ENCODE data around the gene CDK9.
"Not testable (repeated sequence)": the region's sequence is repeated elsewhere in the genome, so short reads cannot be mapped to it uniquely, and the experiment has no call there.

CDK9 gene

DNA sequence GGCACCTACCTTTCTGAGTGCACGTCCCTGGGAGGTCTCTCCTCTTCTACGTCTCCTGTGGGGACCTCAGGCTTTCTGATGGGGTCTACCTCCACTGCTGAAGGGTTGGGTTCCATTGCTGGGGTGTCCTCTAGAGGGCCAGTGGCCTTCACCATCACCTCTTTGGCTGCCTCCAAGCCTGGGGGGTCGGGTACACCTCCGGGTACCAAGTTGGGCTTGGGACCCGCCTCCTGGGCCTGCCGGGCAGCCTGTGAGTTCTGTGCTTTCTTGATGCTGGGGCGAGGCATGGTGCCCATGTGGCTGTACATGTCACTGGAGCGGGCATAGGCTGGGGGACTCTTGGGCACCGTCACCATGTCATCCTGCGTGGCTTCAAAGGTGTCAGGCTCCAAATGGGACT is 11.9 kb upstream of the CDK9 start:
- Histone ChIP-seq H3K9ac (ENCODE audit: low read length) (no peak overlapping the region), H3K4me3 (ENCODE audit: low read depth in 1 of 2, low read length in 2 of 2) (no peak overlapping the region), H3K27ac (ENCODE audit: low read depth, low read length) (no peak overlapping the region), H3K4me1 (ENCODE audit: insufficient read depth, low read length) (peaks cover 9% of the 10 kb centered on the region), H3K36me3 (ENCODE audit: insufficient read depth, low read length) (no peaks in the 10 kb centered on the region), H3K9me3 (ENCODE audit: low read length) (no peaks in the 10 kb centered on the region), H3K27me3 (ENCODE audit: control insufficient read depth in 1 of 2, insufficient read depth in 2 of 2, low read length in 2 of 2) (no peaks in the 10 kb centered on the region)

DNA sequence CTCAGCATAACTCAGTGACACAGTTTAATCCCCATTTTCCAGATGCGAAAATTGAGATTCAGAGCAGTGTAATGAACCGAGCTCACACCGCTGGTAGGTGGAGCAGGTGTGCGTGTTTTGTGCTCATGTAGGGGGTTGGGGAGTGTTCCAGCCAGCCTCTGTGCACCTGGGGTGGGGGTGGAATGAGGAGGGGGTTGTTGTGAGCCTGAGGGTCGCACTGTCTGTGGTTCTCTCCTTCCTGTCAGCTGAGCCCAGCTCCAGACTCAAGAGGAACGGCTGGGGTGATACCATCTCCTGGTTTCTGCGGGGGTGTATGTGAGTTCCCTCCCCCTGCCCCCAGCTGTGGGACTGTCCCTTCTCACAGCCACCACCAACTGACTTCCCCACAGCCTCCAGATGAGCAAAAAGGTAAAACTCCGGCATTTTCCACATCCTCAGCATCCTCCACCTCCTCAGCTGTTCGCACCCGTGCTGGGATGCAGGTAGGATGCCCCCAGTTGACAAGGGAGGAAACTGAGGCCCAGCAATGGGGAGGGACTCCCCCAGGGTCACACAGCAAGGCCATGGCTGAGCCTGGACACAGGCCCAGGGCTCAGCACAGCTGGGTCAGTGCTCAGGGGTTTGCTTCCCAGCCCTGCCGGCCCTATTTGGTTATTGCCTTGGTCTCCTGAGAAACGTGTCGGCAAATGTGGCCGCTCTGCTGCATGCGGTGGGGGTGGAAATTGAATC is 9.5 kb upstream of the CDK9 start:
- Histone ChIP-seq H3K9ac (ENCODE audit: low read length) (no peak overlapping the region), H3K27me3 (ENCODE audit: control insufficient read depth in 1 of 2, insufficient read depth in 2 of 2, low read length in 2 of 2) (no peaks in the 10 kb centered on the region), H3K9me3 (ENCODE audit: low read length) (no peaks in the 10 kb centered on the region), H3K4me1 (ENCODE audit: insufficient read depth, low read length) (no peaks in the 10 kb centered on the region), H3K27ac (ENCODE audit: low read depth, low read length) (no peak overlapping the region), H3K36me3 (ENCODE audit: insufficient read depth, low read length) (no peaks in the 10 kb centered on the region), H3K4me3 (ENCODE audit: low read depth in 1 of 2, low read length in 2 of 2) (no peak overlapping the region)

GRCh38 chr9:127776924-127777289 is 8.9 kb upstream of the CDK9 start:
- Histone ChIP-seq H3K9ac (ENCODE audit: low read length) (no peak overlapping the region), H3K4me1 (ENCODE audit: insufficient read depth, low read length) (no peaks in the 10 kb centered on the region), H3K4me3 (ENCODE audit: low read depth in 1 of 2, low read length in 2 of 2) (no peak overlapping the region), H3K9me3 (ENCODE audit: low read length) (no peaks in the 10 kb centered on the region), H3K27ac (ENCODE audit: low read depth, low read length) (no peak overlapping the region), H3K27me3 (ENCODE audit: control insufficient read depth in 1 of 2, insufficient read depth in 2 of 2, low read length in 2 of 2) (no peaks in the 10 kb centered on the region), H3K36me3 (ENCODE audit: insufficient read depth, low read length) (no peaks in the 10 kb centered on the region)

- Histone ChIP-seq H3K4me3 (ENCODE audit: low read depth in 1 of 2, low read length in 2 of 2) (no peak overlapping the region), H3K9me3 (ENCODE audit: low read length) (no peaks in the 10 kb centered on the region), H3K27ac (ENCODE audit: low read depth, low read length) (no peak overlapping the region)
Observed at GRCh38 chr9:127777368-127777980, 8.4 kb upstream of the CDK9 start.

DNA sequence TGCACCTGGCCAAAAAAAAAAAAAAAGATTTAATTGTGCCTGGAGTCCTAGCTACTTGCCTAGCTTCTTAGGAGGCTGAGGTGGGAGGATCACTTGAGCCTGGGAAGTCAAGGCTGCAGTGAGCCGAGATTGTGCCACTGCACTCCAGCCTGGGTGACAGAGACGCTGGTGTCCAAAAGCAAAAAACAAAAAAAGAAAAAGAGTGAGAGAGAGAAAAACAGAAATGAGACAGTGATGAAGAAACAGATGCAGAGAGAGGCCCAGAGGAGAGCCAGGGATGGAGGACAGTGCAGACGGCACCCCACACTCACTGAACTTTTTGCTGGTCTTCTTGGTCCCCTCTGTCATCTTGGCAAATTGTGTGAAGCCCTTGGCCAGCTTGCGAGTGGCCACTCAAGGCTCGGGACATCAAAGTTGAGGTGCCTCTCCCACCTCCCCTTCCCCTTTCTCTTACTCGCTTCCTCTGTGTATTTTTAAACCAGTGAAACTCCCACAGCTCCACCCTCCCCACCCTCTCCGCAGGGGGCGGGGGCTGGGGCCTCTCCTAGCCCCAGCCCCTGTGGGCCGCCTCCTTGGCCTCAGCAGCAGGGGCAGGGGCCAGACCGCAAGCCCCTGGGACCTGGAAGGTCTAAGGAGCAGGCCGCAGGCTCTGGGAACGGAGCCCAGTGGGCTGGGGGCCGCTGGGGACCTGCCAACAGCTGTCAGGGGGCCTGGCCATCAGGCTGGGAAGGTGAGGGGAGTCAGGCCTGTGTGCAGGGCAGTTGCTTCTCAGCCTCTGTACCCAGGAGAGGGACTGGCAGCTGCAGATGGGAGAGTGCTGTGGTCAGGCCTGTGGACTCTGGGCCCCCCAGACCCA is 7.3 kb upstream of the CDK9 start, which contains the start of gene SH2D3C:
Gene SH2D3C (minus strand): TSS at position 387 of the 856 bp plus-strand sequence. CDS start 39 bp downstream, at position 348.
- no peak within 1 kb of the TSS for H3K27ac ChIP-seq (ENCODE audit: low read depth, low read length)
- no peak within 1 kb of the TSS for H3K4me3 ChIP-seq (ENCODE audit: low read depth in 1 of 2, low read length in 2 of 2)
- H3K36me3 ChIP-seq (ENCODE audit: insufficient read depth, low read length): no peaks in the 10 kb centered on the region
- H3K9me3 ChIP-seq (ENCODE audit: low read length): no peaks in the 10 kb centered on the region
- H3K4me1 ChIP-seq (ENCODE audit: insufficient read depth, low read length): no peaks in the 10 kb centered on the region
- no peak within 1 kb of the TSS for H3K9ac ChIP-seq (ENCODE audit: low read length)
- H3K27me3 ChIP-seq (ENCODE audit: control insufficient read depth in 1 of 2, insufficient read depth in 2 of 2, low read length in 2 of 2): no peaks in the 10 kb centered on the region

More at GRCh38 chr9:127777368-127777980, 8.4 kb upstream of the CDK9 start:
- Histone ChIP-seq H3K36me3 (ENCODE audit: insufficient read depth, low read length) (no peaks in the 10 kb centered on the region), H3K4me1 (ENCODE audit: insufficient read depth, low read length) (no peaks in the 10 kb centered on the region), H3K9ac (ENCODE audit: low read length) (no peak overlapping the region), H3K27me3 (ENCODE audit: control insufficient read depth in 1 of 2, insufficient read depth in 2 of 2, low read length in 2 of 2) (no peaks in the 10 kb centered on the region)

DNA sequence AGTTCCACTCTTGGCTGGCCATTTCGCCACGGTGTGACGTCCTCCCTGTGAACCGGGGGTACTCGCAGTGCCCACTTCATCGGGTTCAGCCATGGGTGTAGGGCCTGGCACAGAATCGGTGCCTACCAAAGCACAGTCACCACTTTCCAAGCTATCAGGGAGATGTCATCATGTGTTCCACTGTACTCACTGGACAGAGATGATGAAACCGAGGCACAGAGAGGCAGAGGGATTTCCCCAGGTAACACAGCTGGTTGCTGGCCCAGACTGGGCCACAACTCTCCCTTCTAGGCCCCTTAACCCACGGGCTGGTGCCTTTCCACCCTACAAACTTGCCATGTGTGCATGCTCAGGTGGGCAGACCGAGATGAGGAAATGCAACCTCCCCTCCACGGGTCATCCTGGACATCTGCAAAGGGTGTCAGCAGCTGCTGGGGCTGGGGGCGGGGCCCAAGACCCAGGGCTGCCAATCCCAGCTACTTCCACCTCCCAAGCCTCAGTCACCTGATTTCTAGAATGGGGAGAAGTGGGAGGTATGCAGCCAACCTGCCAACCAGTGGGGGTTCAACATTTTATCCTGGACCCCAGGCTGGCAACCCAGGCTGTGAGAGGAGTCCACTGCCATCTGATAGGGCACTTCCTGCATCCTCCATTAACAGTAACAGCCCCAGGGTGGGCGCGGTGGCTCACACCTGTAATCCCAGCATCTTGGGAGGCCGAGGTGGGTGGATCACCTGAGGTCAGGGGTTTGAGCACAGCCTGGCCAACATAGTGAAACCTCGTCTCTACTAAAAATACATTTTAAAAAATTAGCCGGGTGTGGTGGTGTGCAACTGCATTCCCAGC is 6.5 kb upstream of the CDK9 start:
- Histone ChIP-seq H3K4me1 (ENCODE audit: insufficient read depth, low read length) (peaks cover under 1% of the 10 kb centered on the region), H3K27ac (ENCODE audit: low read depth, low read length) (no peak overlapping the region), H3K9me3 (ENCODE audit: low read length) (no peaks in the 10 kb centered on the region), H3K9ac (ENCODE audit: low read length) (no peak overlapping the region), H3K36me3 (ENCODE audit: insufficient read depth, low read length) (no peaks in the 10 kb centered on the region), H3K27me3 (ENCODE audit: control insufficient read depth in 1 of 2, insufficient read depth in 2 of 2, low read length in 2 of 2) (no peaks in the 10 kb centered on the region), H3K4me3 (ENCODE audit: low read depth in 1 of 2, low read length in 2 of 2) (no peak overlapping the region)

- no peaks in the 10 kb centered on the region for H3K36me3 ChIP-seq (ENCODE audit: insufficient read depth, low read length)
- no peak overlapping the region for H3K9ac ChIP-seq (ENCODE audit: low read length)
- peaks cover 5% of the 10 kb centered on the region for H3K4me1 ChIP-seq (ENCODE audit: insufficient read depth, low read length)
- no peaks in the 10 kb centered on the region for H3K9me3 ChIP-seq (ENCODE audit: low read length)
- H3K27me3 ChIP-seq (ENCODE audit: control insufficient read depth in 1 of 2, insufficient read depth in 2 of 2, low read length in 2 of 2): no peaks in the 10 kb centered on the region
- H3K27ac ChIP-seq (ENCODE audit: low read depth, low read length): no peak overlapping the region
- H3K4me3 ChIP-seq (ENCODE audit: low read depth in 1 of 2, low read length in 2 of 2): no peak overlapping the region
Observed at GRCh38 chr9:127780126-127780885, 5.5 kb upstream of the CDK9 start.

- H3K27ac ChIP-seq (ENCODE audit: low read depth, low read length); H3K4me3 ChIP-seq (ENCODE audit: low read depth in 1 of 2, low read length in 2 of 2); H3K4me1 ChIP-seq (ENCODE audit: insufficient read depth, low read length): not testable (repeated sequence)
Observed at GRCh38 chr9:127780909-127781308, 4.9 kb upstream of the CDK9 start.

DNA sequence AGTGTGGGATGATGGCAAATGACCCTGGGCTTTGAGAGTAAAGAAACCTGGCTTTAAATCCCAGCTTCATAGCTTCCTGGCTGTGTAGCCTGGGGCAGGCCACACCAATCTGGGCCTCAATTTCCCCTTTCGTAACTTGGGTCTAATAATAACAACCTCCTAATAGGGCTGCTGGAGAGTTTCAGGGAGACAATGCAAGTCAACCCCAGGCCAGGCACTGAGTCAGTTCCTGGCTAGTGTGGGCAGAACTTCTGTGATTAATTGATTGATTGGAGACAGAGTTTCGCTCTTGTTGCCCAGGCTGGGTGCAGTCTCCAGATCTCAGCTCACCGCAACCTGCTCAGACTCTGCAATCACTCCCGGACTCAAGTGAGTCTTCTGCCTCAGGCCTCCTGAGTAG is 4.0 kb upstream of the CDK9 start:
- Histone ChIP-seq H3K27ac (ENCODE audit: low read depth, low read length) (no peak overlapping the region), H3K9me3 (ENCODE audit: low read length) (no peaks in the 10 kb centered on the region)

More at GRCh38 chr9:127780909-127781308, 4.9 kb upstream of the CDK9 start:
- not testable (repeated sequence) for H3K9ac ChIP-seq (ENCODE audit: low read length); H3K27me3 ChIP-seq (ENCODE audit: control insufficient read depth in 1 of 2, insufficient read depth in 2 of 2, low read length in 2 of 2); H3K9me3 ChIP-seq (ENCODE audit: low read length); H3K36me3 ChIP-seq (ENCODE audit: insufficient read depth, low read length)

DNA sequence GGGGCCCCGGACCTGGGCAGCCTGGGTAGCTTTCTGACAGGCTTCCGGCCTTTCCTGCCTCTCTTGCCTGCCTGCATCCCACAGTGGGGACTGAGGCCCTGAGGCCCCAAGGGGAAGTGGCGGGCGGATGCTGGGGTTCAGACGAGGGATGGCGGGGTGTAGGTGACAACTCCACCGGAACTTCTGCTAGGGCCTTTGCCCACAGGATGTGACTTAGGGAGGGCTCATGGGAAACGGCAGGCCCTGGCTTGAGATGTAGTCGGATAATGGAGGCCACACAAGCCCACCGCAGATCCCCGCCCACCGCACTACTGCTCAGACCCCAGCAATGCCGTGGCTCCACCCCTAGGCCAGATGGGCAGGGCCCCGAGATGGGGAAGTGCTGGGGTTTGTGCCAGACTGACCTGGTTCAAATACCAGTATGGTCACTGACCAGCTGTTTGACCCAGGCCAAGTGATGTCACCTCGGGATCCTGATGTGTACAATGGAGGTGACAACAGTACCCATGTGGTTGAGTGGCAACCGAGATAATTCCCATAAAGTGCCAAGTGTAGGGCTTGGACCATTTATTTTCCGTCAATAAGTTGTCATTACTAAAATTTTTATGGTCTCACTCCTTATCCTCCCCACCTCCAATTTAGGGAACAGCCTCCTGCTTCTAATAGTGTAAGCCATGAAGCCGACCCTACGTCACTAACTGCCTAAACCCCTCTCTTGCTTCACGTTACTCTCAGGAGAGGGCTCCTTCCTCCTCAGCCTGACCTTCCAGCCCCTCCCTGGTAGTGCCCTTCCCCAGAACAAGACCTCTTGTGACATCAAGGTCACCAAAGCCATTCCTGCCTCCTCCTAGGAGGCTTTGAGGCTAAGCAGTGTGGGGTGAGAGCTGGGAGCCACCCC is 2.5 kb upstream of the CDK9 start:
- Histone ChIP-seq H3K27ac (ENCODE audit: low read depth, low read length) (no peak overlapping the region), H3K9ac (ENCODE audit: low read length) (no peak overlapping the region)

More for the DNA sequence above, 4.0 kb upstream of the CDK9 start:
- Histone ChIP-seq H3K27me3 (ENCODE audit: control insufficient read depth in 1 of 2, insufficient read depth in 2 of 2, low read length in 2 of 2) (no peaks in the 10 kb centered on the region), H3K4me1 (ENCODE audit: insufficient read depth, low read length) (peaks cover 8% of the 10 kb centered on the region), H3K36me3 (ENCODE audit: insufficient read depth, low read length) (peaks cover 1% of the 10 kb centered on the region), H3K4me3 (ENCODE audit: low read depth in 1 of 2, low read length in 2 of 2) (no peak overlapping the region), H3K9ac (ENCODE audit: low read length) (no peak overlapping the region)

More for the DNA sequence above, 2.5 kb upstream of the CDK9 start:
- Histone ChIP-seq H3K9me3 (ENCODE audit: low read length) (no peaks in the 10 kb centered on the region), H3K4me3 (ENCODE audit: low read depth in 1 of 2, low read length in 2 of 2) (no peak overlapping the region), H3K4me1 (ENCODE audit: insufficient read depth, low read length) (peaks cover 20% of the 10 kb centered on the region), H3K27me3 (ENCODE audit: control insufficient read depth in 1 of 2, insufficient read depth in 2 of 2, low read length in 2 of 2) (no peaks in the 10 kb centered on the region), H3K36me3 (ENCODE audit: insufficient read depth, low read length) (peaks cover 17% of the 10 kb centered on the region)
